Mucosa of stomach (tissue), 1 donor: ENCODE data around the gene SLIT3.

Source experiments
- H3K27me3 ChIP-seq: one replicate; pipeline ENCODE4 v1.7.0; 2013; ENCODE audit warnings: mild to moderate bottlenecking, low read length; ENCODE audit not compliant: control insufficient read depth, insufficient read depth
- H3K36me3 ChIP-seq: one replicate; pipeline ENCODE4 v1.7.0; 2013; ENCODE audit warnings: low read length; ENCODE audit not compliant: control insufficient read depth, insufficient read depth
- H3K4me1 ChIP-seq: one replicate; pipeline ENCODE4 v1.7.0; 2013; ENCODE audit warnings: mild to moderate bottlenecking, low read length; ENCODE audit not compliant: control insufficient read depth, insufficient read depth
- H3K4me3 ChIP-seq: one replicate; pipeline ENCODE4 v1.7.0; 2013; ENCODE audit warnings: low read length
- H3K9ac ChIP-seq: one replicate; pipeline ENCODE4 v1.7.0; 2013; ENCODE audit warnings: mild to moderate bottlenecking, low read length, moderate library complexity
- H3K9me3 ChIP-seq: one replicate; pipeline ENCODE4 v1.7.0; 2013; ENCODE audit warnings: mild to moderate bottlenecking, low read length, moderate library complexity; ENCODE audit not compliant: control insufficient read depth
- donor health status: Pancreatic carcinoma.

The SLIT3 gene

DNA sequence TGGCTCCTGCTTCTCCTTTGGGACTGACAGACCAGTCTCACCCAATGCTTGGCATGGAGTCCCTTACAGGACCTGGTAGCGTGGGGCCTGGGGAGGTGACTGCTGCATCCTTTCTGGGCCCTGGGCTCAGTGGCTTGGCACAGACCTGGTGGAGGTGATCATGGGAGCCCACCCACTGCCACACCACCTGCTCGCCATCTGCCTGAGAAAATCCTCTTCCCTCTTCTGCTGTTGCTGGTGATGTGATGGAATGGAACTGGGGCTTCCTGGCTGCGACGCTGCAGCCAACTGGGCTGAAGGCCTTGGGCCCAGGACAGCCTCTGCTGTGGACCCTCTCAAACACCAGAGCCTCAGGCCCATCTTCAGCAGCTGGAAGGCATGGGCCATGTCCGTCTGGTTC, 599.3 kb downstream of the SLIT3 start:
- Histone ChIP-seq H3K9ac (no peak overlapping the region), H3K27me3 (no peaks in the 10 kb centered on the region), H3K36me3 (no peaks in the 10 kb centered on the region), H3K9me3 (no peaks in the 10 kb centered on the region), H3K4me1 (no peaks in the 10 kb centered on the region), H3K4me3 (no peak overlapping the region)

DNA sequence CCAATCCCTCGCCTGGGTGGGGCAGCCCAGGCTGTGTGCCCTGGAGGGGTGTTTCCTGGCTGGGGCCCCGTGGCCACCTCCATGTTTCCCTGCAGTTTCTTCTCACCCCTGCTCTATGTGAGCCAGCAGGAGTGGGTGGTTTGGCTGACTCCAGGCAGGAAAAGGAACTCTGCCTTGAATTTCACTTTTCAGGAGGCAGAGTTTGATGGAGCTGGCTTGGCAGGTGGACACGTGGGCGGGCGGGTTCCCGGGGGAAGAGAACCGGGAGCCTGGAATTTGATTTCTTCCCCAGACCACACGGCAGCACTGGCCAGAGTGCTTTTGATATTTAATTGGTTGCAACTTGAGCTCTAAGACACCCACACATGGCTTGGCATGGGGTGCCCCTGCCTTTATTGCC, 601.9 kb downstream of the SLIT3 start:
- Histone ChIP-seq H3K36me3 (no peaks in the 10 kb centered on the region), H3K4me3 (no peak overlapping the region), H3K9me3 (no peaks in the 10 kb centered on the region), H3K9ac (no peak overlapping the region), H3K27me3 (no peaks in the 10 kb centered on the region), H3K4me1 (no peaks in the 10 kb centered on the region)

DNA sequence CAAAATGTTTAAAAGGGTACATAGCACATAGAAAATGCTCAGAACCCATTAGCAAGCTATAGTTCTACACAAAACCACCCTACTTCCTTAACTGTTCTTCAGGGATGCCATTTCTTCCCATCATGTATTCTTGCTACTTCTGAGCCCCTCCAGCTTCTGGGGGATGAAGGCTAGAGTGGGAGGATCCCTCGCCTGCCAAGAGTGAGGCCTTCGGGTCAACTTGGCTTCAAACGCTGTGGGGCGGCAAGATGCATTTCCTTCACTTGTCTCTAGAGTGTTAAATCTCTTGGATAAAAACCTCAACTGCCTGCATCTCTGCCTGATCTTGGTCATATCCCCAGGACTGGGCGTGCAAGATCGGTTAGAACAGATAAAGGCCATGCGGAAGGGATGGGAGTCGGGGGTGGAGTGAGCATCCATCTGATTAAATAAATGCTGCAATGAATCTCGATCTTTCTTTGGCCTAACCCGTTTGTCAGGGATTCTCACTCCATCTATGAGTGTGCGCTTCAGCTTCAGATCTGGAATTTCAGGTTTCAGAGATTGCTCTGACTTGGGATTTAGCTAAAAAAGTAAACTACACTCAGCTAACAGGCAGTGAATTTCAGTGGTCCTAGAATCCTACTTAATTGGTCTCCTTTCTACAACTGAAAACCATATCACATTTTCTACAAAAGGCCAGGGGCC, 603.8 kb downstream of the SLIT3 start:
- Histone ChIP-seq H3K36me3 (no peaks in the 10 kb centered on the region), H3K4me1 (no peaks in the 10 kb centered on the region), H3K9ac (no peak overlapping the region), H3K9me3 (no peaks in the 10 kb centered on the region), H3K4me3 (no peak overlapping the region), H3K27me3 (no peaks in the 10 kb centered on the region)

DNA sequence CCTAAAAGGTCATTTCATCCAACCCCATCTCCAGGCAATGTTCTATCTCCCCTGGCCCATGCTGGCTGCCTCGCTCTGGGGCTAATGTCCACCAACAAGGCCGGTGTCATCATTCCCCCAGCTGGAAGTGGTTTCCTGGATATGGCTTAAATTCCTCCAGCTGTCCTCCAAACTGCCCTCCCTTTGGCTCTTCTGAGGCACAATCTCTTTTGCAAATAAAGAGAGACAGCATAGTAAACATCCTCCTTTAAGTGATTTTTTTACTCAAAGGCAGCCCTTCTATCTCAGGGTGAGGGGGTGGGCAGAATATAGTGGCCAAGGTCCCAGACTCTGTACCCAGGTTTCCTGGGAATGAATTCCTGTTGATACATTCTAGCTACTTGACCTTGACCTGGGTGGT, 604.3 kb downstream of the SLIT3 start:
- H3K9me3 ChIP-seq, result no peaks in the 10 kb centered on the region
- H3K27me3 ChIP-seq, result no peaks in the 10 kb centered on the region
- H3K9ac ChIP-seq, result no peak overlapping the region
- H3K4me3 ChIP-seq, result no peak overlapping the region
- no peaks in the 10 kb centered on the region for H3K36me3 ChIP-seq
- H3K4me1 ChIP-seq, result no peaks in the 10 kb centered on the region

DNA sequence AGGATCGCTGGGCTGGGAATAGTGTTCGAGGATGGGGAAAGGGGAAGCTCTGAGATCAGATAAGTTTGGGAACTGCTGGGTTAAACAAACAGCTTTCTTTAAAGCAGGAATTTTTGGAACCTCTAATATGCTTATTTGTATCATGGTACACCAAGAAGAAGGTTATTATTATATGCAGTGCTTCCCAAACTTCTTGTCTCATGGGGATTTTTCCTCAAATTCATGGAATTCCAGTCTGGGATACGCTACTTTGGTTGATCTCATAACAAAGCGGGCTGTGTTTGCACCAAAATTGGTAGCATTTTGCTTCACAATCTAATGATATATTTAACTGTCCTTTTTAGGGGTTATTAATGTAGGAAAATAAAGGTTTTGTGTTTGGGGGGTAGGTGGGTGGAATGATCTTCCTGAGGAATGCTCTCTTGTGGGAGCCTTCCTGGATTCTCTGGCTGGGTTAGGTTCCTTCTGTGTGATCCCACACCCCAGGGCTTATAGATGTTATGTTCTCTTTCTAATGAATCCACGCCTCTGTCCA, 605.6 kb downstream of the SLIT3 start:
- no peaks in the 10 kb centered on the region for H3K9me3 ChIP-seq
- H3K36me3 ChIP-seq, result no peaks in the 10 kb centered on the region
- no peak overlapping the region for H3K9ac ChIP-seq
- H3K4me3 ChIP-seq, result no peak overlapping the region
- no peaks in the 10 kb centered on the region for H3K4me1 ChIP-seq
- no peaks in the 10 kb centered on the region for H3K27me3 ChIP-seq

DNA sequence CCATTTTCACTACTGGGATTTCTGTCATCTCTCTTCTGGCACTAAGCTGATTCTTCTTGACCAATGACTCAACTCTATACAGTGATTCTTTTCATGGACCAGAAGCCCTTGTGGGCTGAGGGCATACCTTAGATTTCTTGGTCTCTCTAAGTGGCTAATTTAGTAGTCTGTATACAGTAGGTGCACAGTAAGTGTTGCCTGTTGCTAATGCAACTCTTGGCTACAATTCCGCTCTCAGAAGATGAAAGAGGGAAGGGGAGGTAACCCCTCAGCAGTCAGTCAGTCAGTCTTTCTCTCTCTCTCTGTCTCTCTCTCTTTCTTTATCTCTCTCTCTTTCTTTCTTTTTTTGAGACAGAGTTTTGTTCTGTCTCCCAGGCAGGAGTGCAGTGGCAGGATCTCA, 606.6 kb downstream of the SLIT3 start:
- H3K4me1 ChIP-seq, result no peaks in the 10 kb centered on the region
- no peak overlapping the region for H3K4me3 ChIP-seq
- H3K9ac ChIP-seq, result no peak overlapping the region
- no peaks in the 10 kb centered on the region for H3K36me3 ChIP-seq
- no peaks in the 10 kb centered on the region for H3K27me3 ChIP-seq
- H3K9me3 ChIP-seq, result no peaks in the 10 kb centered on the region

DNA sequence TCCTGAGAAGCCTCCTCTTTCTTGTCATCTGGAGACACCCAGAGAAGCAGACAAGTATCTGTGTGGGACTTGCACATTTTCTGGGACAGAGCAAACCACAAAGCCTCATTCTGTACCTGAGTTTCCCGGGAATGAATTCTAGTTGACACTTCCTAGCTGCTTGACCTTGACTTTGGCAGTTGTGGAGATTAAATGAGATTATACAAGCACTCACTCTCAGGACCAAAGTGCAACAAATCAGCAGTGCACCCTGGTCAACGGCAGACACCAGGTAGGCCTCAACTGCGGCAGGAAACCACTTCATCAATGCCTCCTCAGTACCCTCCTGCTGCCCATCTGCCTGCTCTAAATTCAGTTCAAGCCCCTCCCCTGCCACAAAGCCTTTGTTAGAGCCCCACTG, 607.1 kb downstream of the SLIT3 start:
- no peaks in the 10 kb centered on the region for H3K27me3 ChIP-seq
- no peaks in the 10 kb centered on the region for H3K4me1 ChIP-seq
- no peak overlapping the region for H3K9ac ChIP-seq
- H3K36me3 ChIP-seq, result no peaks in the 10 kb centered on the region
- no peak overlapping the region for H3K4me3 ChIP-seq
- H3K9me3 ChIP-seq, result no peaks in the 10 kb centered on the region

DNA sequence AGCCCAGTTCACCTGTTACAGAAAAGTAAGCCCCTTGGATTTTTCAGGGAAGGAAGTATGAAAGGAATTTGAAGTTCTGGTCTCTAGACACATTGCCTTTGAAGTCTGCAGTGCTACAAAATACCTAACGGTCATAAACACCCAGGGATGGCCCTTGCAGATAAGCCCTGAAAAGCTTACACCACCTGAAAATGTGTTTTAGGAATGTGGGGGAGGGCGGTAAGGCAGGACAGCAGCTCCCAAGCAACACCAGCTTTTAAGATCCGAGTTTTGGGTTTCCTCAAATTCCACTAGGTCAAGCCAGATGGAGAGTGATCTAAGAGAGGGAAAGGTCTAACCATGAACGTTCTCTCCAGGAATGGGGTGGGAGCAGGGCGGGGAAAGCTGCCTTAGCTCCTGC, 607.6 kb downstream of the SLIT3 start:
- Histone ChIP-seq H3K4me3 (no peak overlapping the region), H3K9ac (no peak overlapping the region), H3K27me3 (no peaks in the 10 kb centered on the region), H3K4me1 (no peaks in the 10 kb centered on the region), H3K36me3 (no peaks in the 10 kb centered on the region), H3K9me3 (no peaks in the 10 kb centered on the region)

DNA sequence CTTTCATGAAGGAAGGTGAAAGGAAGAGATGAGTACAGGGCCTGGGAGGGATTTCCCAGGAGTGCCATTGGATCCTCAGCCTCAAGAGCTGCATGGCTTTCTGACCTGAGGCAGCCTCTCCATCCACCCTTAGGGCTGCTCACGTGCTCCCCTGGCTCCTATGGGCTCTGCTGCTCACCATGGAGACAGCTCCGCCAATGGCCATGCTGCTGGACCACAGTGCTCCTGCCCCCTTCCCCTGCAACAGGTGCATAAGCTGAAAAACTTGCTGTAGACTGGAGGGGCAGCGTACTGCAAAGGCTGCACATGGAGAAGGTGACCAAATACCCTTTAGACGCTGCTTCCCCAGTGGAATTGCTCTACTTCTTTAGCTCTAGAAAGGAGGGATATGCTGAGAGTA, 609.0 kb downstream of the SLIT3 start:
- Histone ChIP-seq H3K4me3 (no peak overlapping the region), H3K36me3 (no peaks in the 10 kb centered on the region), H3K27me3 (no peaks in the 10 kb centered on the region), H3K9ac (no peak overlapping the region), H3K9me3 (no peaks in the 10 kb centered on the region), H3K4me1 (no peaks in the 10 kb centered on the region)

DNA sequence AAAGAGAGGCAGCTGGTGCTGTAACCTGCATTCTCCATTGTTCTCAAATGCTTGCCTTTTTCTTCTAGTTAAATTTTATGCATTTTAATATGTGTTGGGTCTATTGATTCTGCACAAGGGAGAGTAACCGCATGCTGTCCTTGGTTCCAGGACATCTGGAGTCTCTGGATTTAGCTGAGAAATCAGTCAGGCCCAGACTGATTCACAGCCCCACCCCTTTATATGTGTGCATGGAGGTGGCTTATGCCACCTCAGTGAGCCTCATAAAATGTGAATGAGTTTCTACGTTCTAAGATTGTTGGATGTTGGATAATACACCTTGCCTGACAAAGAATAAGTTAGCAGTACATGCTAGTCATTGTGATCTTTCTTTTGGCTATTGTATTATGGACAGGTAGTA, 611.7 kb downstream of the SLIT3 start:
- Histone ChIP-seq H3K27me3 (no peaks in the 10 kb centered on the region), H3K4me1 (no peaks in the 10 kb centered on the region), H3K4me3 (no peak overlapping the region), H3K9ac (no peak overlapping the region), H3K36me3 (no peaks in the 10 kb centered on the region), H3K9me3 (no peaks in the 10 kb centered on the region)

DNA sequence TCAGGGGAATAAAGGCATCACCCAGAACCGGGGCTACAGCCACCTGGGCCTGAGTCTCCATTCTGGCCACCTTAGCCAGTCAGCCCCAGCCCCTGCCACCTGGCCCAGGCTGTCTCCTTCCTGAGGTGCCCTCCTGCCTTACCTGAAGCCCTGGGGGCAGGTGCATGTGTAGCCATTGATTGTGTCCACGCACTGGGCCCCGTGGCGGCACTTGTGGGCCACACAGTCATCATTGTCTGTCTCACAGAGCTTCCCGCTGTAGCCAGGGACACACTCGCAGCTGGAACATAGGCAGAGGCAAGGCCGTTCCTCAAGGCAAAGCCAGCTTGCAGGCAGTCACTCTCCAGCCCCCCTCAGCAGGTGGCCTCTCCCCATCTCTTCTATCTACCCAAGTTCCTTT, 614.1 kb downstream of the SLIT3 start:
- Histone ChIP-seq H3K27me3 (no peaks in the 10 kb centered on the region), H3K9ac (no peak overlapping the region), H3K9me3 (no peaks in the 10 kb centered on the region), H3K36me3 (no peaks in the 10 kb centered on the region), H3K4me3 (no peak overlapping the region), H3K4me1 (peaks cover 5% of the 10 kb centered on the region)

DNA sequence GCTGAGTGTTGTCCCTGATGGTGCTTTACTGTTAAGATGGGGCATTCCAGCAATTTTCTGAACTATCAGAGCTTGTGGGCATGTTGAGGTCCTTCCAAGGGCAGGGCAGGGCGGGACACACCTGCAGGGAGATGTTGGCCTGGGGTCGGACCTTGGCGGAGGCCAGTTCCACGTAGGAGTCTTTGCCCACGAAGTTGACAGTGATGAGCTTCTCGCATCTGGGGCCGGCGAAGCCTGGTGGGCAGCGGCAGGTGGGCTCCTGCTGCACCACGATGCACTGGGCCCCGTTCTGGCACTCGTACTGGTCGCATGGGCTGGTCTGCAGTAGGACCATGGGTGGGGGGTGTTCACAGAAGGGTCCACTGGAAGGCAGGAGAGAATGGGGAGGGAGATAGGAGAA, 615.4 kb downstream of the SLIT3 start:
- no peaks in the 10 kb centered on the region for H3K9me3 ChIP-seq

DNA sequence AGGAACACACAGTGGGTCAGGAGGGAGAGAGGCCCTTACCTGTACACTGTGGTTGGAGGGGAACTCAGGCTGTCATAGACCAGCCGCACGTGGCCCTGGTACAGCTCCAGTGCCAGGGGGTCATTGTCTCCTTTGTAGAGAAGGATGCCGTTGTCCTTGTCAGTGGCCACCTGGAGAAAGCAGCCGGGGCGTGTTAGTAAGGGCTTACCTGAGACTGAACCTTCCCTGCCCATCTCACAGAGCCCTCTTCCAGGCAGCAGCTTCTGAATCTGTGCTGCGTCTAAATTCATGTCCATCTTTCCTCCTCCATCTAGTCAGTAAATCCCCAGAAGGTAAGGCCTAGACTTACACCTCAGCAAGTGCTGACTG, 617.0 kb downstream of the SLIT3 start:
- Histone ChIP-seq H3K9ac (no peak overlapping the region), H3K4me3 (no peak overlapping the region), H3K9me3 (no peaks in the 10 kb centered on the region), H3K27me3 (no peaks in the 10 kb centered on the region), H3K4me1 (peaks cover 5% of the 10 kb centered on the region), H3K36me3 (no peaks in the 10 kb centered on the region)

More for the DNA sequence above, 615.4 kb downstream of the SLIT3 start:
- Histone ChIP-seq H3K4me1 (peaks cover 5% of the 10 kb centered on the region), H3K4me3 (no peak overlapping the region), H3K9ac (no peak overlapping the region), H3K27me3 (no peaks in the 10 kb centered on the region), H3K36me3 (no peaks in the 10 kb centered on the region)
